Activated CD8-positive, alpha-beta memory T cell treated with anti-CD3 and anti-CD28 coated beads, Interleukin-2, amount 10 ng/mL, durations not matched to agents 7 days and 5 days (primary cell): ENCODE measurements around the gene GAPDHS. TPM values are rescaled to one million over a fixed set of nuclear protein-coding genes. Genes with fewer than 3 reads are reported as not detected.

ENCODE experiments used
- ATAC-seq: fragments of 150-1000 bp; cut with Tn5 transposase; one replicate; pipeline ENCODE4 v1.10.0; 2021; ENCODE audit warnings: moderate library complexity
- CTCF ChIA-PET: fragments of 350-600 bp; sonication (Branson Sonifier 250); formaldehyde crosslinking; loops from one replicate; lab custom pipeline; 2021; ENCODE audit warnings: antibody characterized with exemption; lab: Charles Lee
- DNase-seq: peaks from one replicate; pipeline ENCODE4 v3.0.0-alpha.2; 2020
- H3K27ac Mint-ChIP-seq: one replicate; pipeline ENCODE4 v1.8.0; 2021; ENCODE audit warnings: mild to moderate bottlenecking, mixed read lengths
- H3K27me3 Mint-ChIP-seq: one replicate; pipeline ENCODE4 v1.8.0; 2021; ENCODE audit warnings: mixed read lengths
- H3K36me3 Mint-ChIP-seq: one replicate; pipeline ENCODE4 v1.8.0; 2021; ENCODE audit warnings: mild to moderate bottlenecking, mixed read lengths
- H3K4me1 Mint-ChIP-seq: one replicate; pipeline ENCODE4 v1.8.0; 2021; ENCODE audit warnings: mixed read lengths
- H3K4me3 Mint-ChIP-seq: one replicate; pipeline ENCODE4 v1.8.0; 2021; ENCODE audit warnings: mild to moderate bottlenecking, moderate library complexity, mixed read lengths
- H3K9me3 Mint-ChIP-seq: one replicate; pipeline ENCODE4 v1.8.0; 2022; ENCODE audit warnings: low read depth, mixed read lengths
- total RNA-seq, 2 experiments: library from RNA; stranded (reverse); gene quantifications; one replicate each; pipeline ENCODE4 v1.2.3, GENCODE V29; 2021

GAPDHS gene
- total RNA-seq, 2 experiments from 2014 or later, result not detected

DNA sequence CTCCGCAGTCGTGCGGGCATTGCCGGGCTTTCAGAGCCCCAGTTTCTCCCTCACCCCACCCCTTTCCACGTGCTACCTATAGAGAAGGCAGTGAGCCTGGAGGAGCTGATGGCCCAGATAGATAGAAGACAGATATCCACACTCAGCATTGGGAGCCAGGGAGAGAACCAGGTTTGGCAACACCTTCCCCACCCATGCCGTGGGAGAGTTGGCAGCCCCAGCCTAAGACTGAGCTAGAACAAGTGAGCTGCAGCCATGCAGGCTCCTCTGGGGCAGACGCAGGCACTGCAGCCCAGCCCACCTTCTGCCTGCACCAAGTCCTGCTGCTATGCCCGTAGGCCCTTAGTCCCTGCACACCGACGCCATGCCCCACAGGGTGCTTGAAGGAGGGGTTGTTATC, 32.6 kb upstream of the GAPDHS start:
- DNase-seq (no peak), ATAC-seq (no peak)
- CTCF ChIA-PET, result interaction anchor here (0.6 to 1.0 kb wide), 2 partner anchors 9 to 147 kb away, joined by 3 read pairs; no protein-coding TSS in a partner anchor
- no peak overlapping the region for H3K27ac Mint-ChIP-seq
- H3K27me3 Mint-ChIP-seq, result peaks cover 11% of the 10 kb centered on the region
- H3K4me3 Mint-ChIP-seq, result no peak overlapping the region
- no peaks in the 10 kb centered on the region for H3K9me3 Mint-ChIP-seq
- H3K36me3 Mint-ChIP-seq, result no peaks in the 10 kb centered on the region
- no peaks in the 10 kb centered on the region for H3K4me1 Mint-ChIP-seq

DNA sequence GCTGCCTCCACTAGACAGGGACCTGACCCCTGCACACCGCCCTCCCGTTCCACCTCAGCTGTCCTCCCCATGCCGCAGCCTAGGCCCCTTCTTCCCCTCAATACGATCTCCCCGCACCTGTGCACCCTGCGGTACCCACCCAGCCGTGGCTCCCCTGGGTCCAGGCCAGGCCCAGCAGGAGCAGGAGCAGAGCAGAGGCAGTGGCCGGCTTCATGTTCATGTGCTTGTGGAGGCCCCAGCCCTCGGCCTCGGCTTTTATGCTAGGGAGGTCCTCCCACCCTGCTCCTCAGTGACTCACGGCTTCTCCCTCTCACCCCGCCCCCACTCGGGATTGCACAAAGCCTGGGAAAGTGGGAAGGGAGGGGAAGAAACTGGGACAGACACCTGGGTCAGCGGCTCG, 31.6 kb upstream of the GAPDHS start:
- no peak overlapping the region for H3K27ac Mint-ChIP-seq
- no peaks in the 10 kb centered on the region for H3K4me1 Mint-ChIP-seq
- H3K36me3 Mint-ChIP-seq, result no peaks in the 10 kb centered on the region
- peaks cover 17% of the 10 kb centered on the region for H3K27me3 Mint-ChIP-seq
- H3K4me3 Mint-ChIP-seq, result no peak overlapping the region
- no peak for ATAC-seq
- CTCF ChIA-PET, result interaction anchor here (1.1 kb wide), 1 partner anchor 9 kb away, joined by 3 read pairs; no protein-coding TSS in a partner anchor
- DNase-seq, result no peak
- H3K9me3 Mint-ChIP-seq, result no peaks in the 10 kb centered on the region

DNA sequence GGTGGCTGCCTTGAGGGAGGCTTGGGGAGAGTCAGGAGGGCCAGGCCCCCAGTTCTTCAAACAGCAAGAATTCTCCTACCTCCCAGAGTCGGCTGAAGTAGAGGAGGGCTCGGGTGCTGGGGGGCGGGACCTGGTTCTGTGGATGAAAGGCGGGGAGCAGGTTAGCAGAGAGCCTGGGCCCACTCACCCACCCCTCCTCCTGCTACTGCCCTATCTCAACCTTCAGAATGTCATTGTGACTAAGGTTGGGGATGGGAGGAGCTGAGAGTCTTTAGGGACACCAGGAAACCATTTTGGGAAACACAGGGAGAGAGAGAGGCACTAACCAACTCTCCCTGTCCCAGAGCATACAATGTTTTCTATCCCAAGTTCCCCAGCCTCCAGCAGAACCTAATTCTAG, 30.5 kb upstream of the GAPDHS start:
- Mint-ChIP-seq H3K27ac (no peak overlapping the region), H3K4me3 (no peak overlapping the region), H3K27me3 (peaks cover 26% of the 10 kb centered on the region), H3K9me3 (no peaks in the 10 kb centered on the region), H3K36me3 (no peaks in the 10 kb centered on the region), H3K4me1 (no peaks in the 10 kb centered on the region)
- CTCF ChIA-PET, result interaction anchor here (1.1 to 1.2 kb wide), 3 partner anchors 8 to 150 kb away, joined by 3 to 5 read pairs (median 4); no protein-coding TSS in a partner anchor
- no peak for ATAC-seq
- DNase-seq, result no peak

DNA sequence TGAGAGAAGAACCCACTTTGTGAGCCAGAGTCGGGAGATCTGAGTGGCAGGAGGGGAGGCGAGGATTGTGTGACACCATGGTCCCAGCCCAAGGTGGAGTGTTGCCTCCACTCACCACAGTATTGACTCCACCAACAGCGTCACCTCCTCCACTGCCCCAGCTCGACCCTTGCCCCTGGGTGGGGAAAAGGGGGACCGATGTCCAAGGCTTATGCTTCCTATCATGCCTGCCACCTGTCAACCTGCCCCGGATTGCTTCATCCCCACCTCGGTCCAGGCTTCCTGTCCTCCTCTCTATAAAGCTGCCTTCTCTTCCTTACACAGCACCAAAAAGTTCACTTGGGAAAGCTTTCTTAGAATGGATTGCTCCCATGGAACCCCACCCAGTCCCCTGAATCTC, 27.2 kb upstream of the GAPDHS start:
- Mint-ChIP-seq H3K27ac (no peak overlapping the region), H3K9me3 (no peaks in the 10 kb centered on the region), H3K36me3 (no peaks in the 10 kb centered on the region), H3K27me3 (peaks cover 55% of the 10 kb centered on the region), H3K4me3 (no peak overlapping the region), H3K4me1 (peaks cover 14% of the 10 kb centered on the region)
- ATAC-seq (no peak), DNase-seq (no peak)
- CTCF ChIA-PET, result interaction anchor here (5.4 kb wide), 1 partner anchor 10 kb away, joined by 34 read pairs; no protein-coding TSS in a partner anchor

DNA sequence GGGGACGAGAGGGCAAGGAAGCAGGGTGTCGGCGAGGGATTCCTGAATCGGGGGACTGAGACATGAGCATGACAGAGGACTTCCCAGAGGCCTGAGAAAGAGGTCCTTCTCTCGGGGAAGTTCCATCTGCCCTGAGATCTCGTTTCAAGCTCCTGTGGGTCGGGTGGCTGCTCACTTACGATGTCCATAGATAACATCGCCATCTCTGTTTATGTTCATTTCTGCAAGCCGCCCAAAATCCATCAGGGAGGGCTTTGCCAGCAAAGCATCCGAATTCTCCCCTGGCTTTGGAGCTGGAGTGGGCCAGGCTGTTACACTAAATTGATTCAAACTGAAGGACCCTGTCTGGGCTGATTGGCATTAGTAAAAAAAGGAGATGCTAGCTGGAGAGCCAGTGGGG, 25.7 kb upstream of the GAPDHS start:
- peaks cover 14% of the 10 kb centered on the region for H3K4me1 Mint-ChIP-seq
- no peak overlapping the region for H3K4me3 Mint-ChIP-seq
- H3K27me3 Mint-ChIP-seq, result peaks cover 67% of the 10 kb centered on the region
- DNase-seq, result no peak
- H3K9me3 Mint-ChIP-seq, result no peaks in the 10 kb centered on the region
- CTCF ChIA-PET, result interaction anchor here (5.4 kb wide), 1 partner anchor 11 kb away, joined by 34 read pairs; no protein-coding TSS in a partner anchor
- no peak for ATAC-seq
- no peak overlapping the region for H3K27ac Mint-ChIP-seq
- H3K36me3 Mint-ChIP-seq, result no peaks in the 10 kb centered on the region

DNA sequence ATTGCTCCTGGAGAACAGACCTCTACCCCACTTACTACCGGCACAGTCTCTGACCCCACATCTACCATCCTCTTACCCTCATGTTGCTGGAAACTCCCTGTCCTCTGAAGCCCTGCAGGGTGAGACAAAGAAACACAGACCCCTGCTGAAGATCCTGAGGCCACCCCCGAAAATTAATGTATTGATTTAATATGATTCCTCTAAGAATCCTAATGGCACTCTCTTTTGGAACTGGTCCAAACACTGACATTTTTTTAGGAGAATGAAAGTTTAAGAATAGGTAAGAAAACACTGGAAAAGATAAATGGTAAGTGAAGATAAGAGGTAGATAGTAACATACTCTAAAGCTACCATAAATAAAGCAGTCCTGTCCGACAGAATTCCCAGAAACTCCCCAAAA, 25.1 kb upstream of the GAPDHS start:
- no peak for DNase-seq
- H3K27me3 Mint-ChIP-seq, result peaks cover 67% of the 10 kb centered on the region
- CTCF ChIA-PET, result interaction anchor here (1.2 to 5.4 kb wide), 5 partner anchors 9 to 155 kb away, joined by 3 to 34 read pairs (median 10); no protein-coding TSS in a partner anchor

DNA sequence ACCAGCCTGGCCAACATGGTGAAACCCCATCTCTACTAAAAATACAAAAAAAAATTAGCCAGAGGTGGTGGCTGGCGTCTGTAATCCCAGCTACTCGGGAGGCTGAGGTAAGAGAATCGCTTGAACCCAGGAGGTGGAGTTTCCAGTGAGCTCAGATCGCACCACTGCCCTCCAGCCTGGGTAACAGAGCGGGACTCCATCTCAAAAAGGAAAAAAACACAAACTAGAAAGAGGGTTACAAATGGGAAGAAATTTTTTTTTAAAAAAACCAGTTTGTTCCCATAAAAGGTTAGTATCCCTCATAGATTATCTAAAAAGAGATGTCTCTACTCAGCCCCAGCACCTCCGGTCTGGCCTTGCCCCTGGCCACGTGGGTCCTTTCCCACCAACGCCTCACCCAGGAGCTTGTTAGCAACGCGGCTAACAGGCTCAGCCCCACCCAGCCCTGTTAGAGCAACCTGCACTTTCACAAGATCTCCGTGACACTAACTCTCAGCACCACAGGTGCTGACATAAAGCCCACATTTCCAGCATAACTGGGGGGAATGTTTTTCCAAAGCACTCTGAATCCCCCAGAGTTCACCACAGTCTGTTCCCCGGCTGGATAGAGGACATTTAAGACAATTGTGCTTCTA, 24.1 kb upstream of the GAPDHS start:
- Mint-ChIP-seq H3K36me3 (no peaks in the 10 kb centered on the region), H3K4me3 (no peak overlapping the region), H3K27ac (no peak overlapping the region), H3K9me3 (no peaks in the 10 kb centered on the region), H3K4me1 (peaks cover 14% of the 10 kb centered on the region), H3K27me3 (peaks cover 63% of the 10 kb centered on the region)
- peak; percentile 57 for ATAC-seq
- CTCF ChIA-PET, result interaction anchor here (0.9 to 5.4 kb wide), 10 partner anchors 8 to 156 kb away, joined by 3 to 34 read pairs (median 4); no protein-coding TSS in a partner anchor
- peak; percentile 62 for DNase-seq

More for the DNA sequence above, 25.1 kb upstream of the GAPDHS start:
- H3K27ac Mint-ChIP-seq, result no peak overlapping the region
- H3K4me3 Mint-ChIP-seq, result no peak overlapping the region
- H3K9me3 Mint-ChIP-seq, result no peaks in the 10 kb centered on the region
- no peak for ATAC-seq
- peaks cover 14% of the 10 kb centered on the region for H3K4me1 Mint-ChIP-seq
- H3K36me3 Mint-ChIP-seq, result no peaks in the 10 kb centered on the region

DNA sequence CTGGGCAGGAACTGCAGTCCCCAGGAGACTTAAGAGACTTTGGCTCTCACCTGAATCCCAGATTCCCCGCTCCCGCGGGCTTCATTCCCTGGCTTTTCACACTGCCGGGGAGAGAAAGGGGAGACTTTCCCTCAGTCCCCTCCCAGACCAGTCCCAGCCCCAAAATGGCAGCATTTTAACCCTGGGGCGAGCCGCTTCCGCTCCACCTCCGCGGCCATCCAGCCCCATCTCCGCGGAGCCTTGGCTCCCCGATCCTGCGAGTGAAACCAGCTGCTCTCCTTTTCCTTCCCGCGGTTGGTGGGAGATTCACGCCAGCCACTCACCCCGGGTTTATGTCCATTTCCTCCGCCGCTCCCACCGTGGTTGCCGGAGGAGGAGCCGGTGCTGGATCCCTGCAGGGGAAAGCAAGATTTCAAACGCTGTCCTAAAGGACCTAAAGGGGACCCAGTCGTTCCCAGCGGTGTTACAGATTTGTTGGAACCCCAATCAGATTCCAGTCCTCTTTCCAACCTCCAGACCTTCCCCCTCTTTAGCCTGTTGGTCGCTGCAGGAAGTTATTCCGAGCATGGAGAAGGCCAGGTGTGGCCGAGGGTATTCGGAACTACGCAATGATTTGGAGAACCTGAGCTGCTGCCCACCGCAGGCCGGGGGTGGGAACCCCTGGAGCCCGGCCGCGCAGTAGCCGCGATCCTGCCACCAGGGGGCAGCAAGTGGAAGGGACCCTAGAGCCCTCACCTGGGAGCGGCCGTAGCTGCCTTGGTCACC, 23.2 kb upstream of the GAPDHS start:
- Mint-ChIP-seq H3K27me3 (peaks cover 59% of the 10 kb centered on the region), H3K27ac (no peak overlapping the region), H3K9me3 (no peaks in the 10 kb centered on the region), H3K4me3 (peak overlapping the region; percentile 22), H3K4me1 (peaks cover 14% of the 10 kb centered on the region), H3K36me3 (no peaks in the 10 kb centered on the region)
- CTCF ChIA-PET, result interaction anchor here (0.5 to 3.7 kb wide), 39 partner anchors 8 to 444 kb away, joined by 3 to 21 read pairs (median 3); partner anchors contain the start of genes COX6B1, FFAR2 and FFAR3
- DNase-seq, result peak; percentile 75
- ATAC-seq, result peak; percentile 78

DNA sequence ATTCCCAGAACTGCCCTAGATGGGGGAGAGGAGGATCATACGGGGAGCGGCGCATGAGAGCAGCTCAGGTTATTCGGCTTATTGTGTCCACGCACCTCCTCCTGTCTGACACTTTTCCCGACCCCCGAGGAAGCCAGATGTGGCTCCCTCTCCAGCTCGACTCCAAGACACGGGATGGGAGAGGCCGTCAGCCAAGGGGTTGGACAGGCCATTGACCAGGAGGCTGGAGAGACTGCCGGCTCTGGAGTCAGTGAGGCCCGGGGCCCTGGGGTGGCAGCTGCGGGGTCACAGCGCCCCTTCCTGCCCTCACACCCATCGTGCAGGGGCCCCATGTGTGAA, 22.7 kb upstream of the GAPDHS start:
- H3K4me3 Mint-ChIP-seq, result no peak overlapping the region
- DNase-seq (no peak), ATAC-seq (no peak)
- peaks cover 14% of the 10 kb centered on the region for H3K4me1 Mint-ChIP-seq
- CTCF ChIA-PET, result interaction anchor here (0.5 to 3.7 kb wide), 35 partner anchors 9 to 444 kb away, joined by 3 to 21 read pairs (median 3); partner anchors contain the start of genes COX6B1, FFAR2 and FFAR3
- H3K27me3 Mint-ChIP-seq, result peaks cover 56% of the 10 kb centered on the region
- no peaks in the 10 kb centered on the region for H3K9me3 Mint-ChIP-seq
- no peak overlapping the region for H3K27ac Mint-ChIP-seq
- H3K36me3 Mint-ChIP-seq, result no peaks in the 10 kb centered on the region

DNA sequence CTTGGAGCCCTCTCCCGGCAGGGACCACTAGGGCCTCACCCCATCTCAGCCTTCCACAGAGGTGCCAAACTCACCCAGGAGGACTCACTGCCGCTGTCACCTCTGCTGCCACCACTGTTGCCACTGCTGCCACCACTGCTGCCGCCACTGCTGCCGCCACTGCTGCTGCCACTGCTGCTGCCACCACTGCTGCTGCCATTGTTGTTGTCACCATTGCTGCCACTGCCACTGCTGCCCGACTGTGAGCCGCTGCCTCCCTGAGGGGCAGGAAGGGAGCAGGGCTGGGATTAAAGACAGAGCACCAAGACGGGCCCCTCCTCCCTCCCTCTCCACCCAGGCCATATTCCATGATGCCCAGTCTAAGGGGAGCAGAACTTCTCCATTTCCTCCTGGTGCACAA, 21.9 kb upstream of the GAPDHS start:
- Mint-ChIP-seq H3K36me3 (no peaks in the 10 kb centered on the region), H3K27ac (no peak overlapping the region), H3K4me3 (no peak overlapping the region), H3K9me3 (no peaks in the 10 kb centered on the region), H3K27me3 (peaks cover 51% of the 10 kb centered on the region), H3K4me1 (peaks cover 14% of the 10 kb centered on the region)
- ATAC-seq, result no peak
- DNase-seq, result no peak
- CTCF ChIA-PET, result interaction anchor here (1.1 to 3.7 kb wide), 10 partner anchors 16 to 312 kb away, joined by 3 to 21 read pairs (median 4); partner anchors contain the start of gene FFAR3

DNA sequence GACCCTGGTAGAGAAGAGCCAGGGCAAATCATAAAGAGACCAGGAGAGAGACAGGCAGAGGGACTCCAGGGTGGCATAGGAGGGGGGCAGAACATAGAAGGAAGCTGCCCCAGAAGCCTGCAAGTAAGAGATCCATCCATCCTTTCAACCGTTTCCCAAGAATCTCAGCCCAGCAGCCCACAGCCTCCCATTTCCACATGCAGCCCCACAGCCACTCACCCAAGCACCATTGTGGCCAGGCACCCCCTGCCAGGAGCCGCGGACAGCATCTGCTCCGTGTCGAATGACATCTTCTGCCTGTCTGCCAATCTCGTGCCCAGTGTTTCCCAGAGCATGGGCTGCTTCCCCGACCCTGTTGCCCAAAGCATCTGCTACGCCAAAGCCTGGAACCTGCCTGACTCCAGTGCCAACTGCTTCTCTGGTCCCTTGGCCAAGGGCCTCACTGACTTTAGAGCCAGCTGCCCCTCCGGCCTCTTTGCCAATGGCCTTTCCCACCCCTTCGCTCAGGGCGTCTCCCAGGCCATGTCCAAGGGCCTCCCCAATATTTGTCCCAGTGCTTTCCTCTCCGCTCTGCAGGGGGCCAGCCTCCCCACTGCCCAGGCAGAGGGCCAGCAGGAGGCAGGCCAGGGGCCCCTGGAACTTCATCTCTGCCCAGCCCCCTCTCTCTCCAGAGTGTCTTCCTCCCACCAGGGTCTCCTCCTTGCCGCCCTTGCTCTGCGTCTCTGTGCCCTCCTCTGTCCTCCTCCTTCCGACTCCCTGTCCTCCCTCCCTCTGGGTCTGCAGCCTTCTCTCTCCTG, 20.2 kb upstream of the GAPDHS start:
- H3K36me3 Mint-ChIP-seq, result no peaks in the 10 kb centered on the region
- no peak overlapping the region for H3K4me3 Mint-ChIP-seq
- DNase-seq, result no peak
- H3K27ac Mint-ChIP-seq, result no peak overlapping the region
- peaks cover 14% of the 10 kb centered on the region for H3K4me1 Mint-ChIP-seq
- H3K27me3 Mint-ChIP-seq, result peaks cover 41% of the 10 kb centered on the region
- H3K9me3 Mint-ChIP-seq, result no peaks in the 10 kb centered on the region
- CTCF ChIA-PET, result interaction anchor here (1.4 kb wide), 1 partner anchor 35 kb away, joined by 3 read pairs; no protein-coding TSS in a partner anchor
- ATAC-seq, result no peak

DNA sequence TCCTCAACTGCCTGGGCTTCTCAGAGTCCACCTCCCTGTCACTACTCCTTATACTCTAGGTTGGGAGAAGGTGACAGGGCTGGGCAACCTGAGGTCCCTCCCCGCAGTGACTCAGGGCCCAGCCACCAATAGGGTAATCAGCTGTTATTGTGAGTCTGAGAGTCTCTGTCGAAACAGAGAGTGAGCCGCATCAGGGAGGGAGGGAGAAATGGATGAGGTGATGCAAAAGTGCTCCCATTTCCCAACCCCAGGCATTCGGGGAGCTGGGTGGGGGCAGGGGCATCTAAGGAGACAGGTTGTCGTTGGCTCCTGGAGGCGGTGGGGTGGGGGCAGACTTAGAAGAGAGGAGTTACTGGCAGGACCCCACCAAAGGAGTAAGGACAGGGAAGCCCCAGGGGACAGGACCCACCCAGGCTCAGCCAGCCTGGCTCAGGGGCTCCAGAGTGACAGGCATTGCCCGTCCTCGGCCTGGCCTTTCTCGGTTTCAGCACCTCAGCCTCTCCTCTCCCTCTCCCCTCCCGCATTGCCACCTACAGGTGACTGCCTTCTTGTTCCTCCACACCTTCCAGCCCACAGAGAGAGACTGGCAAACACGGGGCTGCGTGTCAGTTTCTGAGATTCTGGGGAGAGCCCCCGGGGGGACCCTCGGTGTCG, 19.5 kb upstream of the GAPDHS start, which contains the start of gene DMKN:
Gene DMKN (minus strand): TSS at position 22 of the 654 bp plus-strand sequence. CDS start 174 bp downstream, outside the sequence.
- CTCF ChIA-PET, result no interaction called here
- no peak for ATAC-seq
- Mint-ChIP-seq H3K4me3 (no peak within 1 kb of the TSS), H3K9me3 (no peaks in the 10 kb centered on the region), H3K27me3 (peaks cover 34% of the 10 kb centered on the region), H3K4me1 (peaks cover 14% of the 10 kb centered on the region), H3K27ac (no peak within 1 kb of the TSS), H3K36me3 (no peaks in the 10 kb centered on the region)
- no peak for DNase-seq
